Measurements from ENCODE around the gene FAM174B.

Gene FAM174B

DNA sequence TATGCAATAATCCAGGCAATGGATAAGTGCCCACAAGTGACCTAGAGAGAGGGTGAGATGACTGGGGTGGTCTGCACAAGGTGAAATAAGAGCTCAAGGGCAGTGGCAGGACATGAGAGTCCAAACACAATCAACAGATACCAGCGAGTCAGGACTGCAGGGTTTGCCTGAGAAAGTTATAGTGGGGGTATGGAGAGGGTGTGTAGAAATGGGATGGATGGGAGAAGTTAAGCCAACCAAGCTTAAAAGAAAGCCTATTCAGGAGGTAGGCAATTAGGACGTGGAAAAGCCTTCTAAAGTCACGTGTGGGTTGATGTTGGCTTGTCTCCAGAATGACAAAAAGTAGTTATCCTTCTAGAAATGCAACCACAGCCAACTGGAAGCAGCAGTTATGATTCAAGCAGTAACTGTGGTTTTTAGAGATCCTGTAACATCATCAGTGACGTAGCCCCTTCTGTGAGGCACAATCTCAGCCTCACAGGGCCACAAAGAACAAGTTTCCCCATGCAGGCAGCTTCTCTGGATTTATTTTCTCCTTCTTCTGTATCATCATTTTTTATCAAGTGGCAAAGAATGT, 56.1 kb downstream of the FAM174B start:
- DNase-seq, result no peak

DNA sequence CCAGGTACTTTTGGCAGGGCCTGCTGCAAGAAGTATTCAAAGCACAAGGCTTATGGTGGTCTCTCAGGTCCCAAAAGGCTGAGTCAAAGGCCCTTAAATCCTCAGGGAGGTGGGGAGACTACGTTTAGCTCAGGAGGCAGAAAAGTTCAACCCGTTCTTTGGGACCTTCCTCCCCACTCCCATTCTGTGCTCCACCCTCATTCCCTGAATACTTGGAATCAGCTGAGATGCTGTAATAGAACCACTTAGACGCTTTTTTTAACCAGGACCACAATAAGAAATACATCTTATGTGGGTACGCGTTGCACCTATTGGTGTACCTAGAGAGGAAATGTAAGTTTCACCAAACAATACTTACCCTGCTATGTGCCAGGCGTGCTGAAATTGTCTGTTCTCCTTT, 58.0 kb downstream of the FAM174B start:
- no peak for DNase-seq

DNA sequence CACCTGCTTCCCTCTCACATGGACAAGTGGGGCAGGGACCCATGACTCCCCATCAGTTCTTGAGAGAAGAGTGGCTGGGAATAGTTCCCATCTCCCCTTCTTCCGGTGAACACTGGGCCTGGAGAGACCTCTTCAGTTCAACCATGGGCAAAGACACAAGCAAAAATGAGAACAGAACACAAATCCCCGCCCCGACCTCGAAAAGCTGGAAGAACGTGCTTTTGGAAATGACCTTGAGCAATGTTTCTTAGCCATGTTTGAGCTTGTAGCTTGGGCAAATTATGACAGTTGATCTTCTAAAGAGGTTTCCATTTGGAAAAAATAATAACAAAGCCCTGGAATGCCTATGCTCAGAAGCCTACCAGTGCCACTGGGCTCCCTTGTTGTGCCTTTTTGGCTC, 59.0 kb downstream of the FAM174B start:
- DNase-seq, result no peak

DNA sequence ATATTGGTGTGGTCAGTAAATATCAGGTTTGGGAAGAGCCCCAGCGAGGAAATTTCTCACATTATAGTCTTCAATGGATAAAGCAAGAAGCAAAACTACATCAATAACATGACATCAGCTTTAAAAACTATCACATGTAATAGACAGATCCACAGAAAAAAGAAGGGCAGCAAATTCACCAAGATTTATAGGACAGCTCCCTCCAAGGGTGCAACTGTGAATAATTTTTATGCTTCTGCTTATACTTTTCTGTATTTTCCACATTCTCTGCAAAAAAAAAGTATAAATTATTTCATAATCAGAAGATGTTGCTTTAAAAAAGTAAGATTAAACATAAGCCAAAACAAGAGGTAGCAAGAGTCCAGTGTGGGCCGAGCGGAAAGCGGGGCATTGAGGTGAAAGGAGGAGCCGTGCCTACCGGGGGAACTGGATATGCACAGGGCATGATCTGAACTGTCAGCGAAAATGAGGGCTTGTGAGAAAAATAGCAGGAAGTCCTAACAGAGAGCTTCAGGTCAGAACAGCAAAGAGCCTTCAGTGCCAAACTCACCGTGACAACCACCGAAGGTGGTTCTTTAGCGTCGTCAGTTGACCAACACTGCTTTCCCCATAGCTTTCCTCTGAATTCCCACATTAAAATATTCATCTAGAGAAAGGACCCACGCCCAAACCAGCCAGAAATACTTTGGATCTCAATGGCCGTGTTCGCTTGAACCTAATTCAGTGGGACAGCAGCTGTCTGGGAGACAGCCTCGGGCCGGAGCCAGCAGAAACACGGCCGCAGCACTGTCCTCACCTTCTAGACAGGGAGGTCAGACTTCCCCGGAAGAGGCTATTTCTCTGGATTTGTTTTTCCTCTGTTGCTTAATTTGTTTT, 59.8 kb downstream of the FAM174B start:
- no peak for DNase-seq

DNA sequence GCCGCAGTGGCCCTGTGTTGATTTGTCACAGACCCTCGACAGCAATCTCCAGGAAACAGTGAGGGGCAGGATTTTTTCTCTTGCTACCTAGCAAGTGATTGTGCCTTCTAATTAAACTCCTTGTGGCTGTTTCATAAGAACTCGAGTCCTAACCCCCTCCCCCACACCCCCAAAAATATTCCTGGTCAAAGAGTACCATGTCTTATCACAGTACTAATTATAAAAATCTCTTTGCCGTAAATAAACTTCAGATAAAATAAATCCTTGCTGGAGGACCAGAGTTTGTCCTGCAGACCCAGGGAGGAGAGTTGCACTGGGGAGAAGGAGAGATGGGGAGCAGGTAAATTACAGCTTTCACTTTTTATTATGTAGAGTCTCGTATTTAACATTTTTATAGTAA, 64.3 kb downstream of the FAM174B start:
- DNase-seq, result no peak

DNA sequence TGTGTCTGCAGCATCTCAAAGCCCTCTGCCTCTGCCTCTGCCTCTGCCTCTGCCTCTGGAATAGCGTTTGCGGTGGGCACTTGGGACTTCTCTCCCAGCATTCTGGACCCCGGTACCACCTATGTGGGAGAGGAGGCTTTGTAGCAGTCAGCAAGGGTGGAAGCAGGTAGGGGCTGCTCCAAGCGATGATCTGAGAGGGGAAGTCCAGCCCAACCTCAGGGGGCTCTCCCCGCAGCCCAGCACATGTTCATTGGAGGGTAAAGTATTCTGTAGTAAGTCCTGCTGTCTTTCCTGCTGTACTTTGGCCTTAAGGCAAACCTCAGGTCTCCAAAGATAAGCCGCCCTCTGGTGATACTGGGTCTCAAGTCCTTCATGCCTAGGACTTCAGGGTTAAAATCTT, 68.6 kb downstream of the FAM174B start:
- DNase-seq, result no peak

DNA sequence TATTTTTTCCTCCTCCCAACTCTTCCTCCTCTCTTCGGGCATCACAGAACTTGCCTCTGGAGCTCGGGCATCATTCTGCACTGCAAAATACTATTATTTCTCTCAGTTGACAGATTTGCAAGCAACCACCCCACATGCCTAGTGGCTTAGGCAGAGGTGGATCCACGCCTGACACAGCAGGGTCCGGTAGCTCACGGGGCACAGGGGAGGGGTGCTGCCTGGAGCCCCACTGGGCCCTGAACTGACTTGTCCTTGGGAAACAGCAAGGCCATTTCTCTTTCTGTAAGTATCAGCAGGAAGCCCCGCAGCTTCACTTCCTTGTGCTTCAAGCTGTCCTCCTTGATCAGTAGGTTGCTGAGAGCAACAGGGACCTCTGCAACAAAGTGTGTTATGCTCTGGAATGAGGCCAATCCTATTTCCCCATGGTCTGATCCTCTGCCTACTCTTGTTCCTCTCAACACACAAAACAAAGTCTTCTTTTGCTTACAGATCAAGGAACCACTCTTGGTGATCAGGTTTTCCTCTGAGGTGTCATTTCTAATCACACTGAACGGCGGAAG, 69.1 kb downstream of the FAM174B start:
- DNase-seq, result no peak

DNA sequence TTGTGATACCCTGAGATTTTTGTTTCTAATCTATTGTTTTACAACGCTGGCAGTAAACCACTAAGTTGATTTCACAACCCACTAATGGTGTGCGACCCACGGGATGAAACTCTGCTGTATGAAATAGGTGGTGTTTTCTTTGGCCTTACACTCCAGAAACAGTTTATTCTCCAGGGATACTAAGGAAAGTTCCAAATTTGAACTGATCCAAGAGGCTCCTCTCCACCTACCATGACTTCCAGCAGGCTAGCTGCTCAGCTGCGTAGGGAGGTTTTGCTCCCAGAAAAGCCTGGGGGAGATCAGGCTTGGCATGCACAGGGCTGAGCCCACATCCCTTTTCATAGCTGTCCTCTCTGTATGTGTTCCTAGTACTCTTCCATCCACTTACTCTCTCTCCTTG, 71.5 kb downstream of the FAM174B start:
- DNase-seq, result no peak

DNA sequence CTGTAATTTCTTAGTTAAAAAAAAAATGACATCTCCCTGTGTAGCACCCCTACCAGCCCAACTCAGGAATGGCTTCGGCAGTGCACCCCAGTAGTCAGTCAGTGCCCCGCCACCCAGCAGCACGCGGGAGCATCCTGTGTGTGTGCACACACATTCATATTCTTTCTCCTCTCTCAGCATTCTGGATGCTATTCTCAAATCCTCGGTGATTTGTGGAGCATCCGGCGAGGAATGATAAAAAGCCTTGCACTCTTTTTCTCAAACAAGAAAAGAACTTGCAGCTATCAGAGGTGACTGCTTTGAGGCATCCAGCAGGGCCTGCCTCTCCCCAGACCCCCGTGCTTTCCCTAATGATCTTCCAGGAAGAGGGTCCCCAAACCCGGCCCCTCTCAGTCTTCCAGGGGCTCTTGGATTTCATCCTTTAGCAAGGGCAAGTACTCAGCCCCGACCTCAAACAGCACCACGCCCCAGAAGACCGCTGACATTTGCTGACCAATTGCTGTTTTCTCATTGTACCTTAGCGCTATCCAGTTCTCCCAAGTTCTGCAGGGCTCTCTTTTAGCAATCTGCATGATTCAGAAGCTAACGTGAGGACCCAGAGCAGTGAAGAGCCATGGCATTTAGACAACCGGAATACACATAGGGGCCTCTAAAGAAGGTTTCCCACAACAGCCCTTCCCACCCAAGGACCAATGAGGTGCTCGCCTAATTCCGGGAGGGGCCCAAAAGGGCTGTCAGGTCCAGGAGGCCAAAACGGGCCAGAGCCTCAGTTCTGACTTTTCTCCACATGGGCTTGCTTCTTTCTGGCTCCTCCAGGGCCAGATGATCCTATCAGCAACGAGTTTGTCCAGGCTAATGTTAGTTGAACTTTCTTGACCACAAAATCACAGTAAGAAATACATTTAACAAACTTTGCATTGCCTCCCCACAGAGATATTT, 72.2 kb downstream of the FAM174B start:
- DNase-seq, result no peak

DNA sequence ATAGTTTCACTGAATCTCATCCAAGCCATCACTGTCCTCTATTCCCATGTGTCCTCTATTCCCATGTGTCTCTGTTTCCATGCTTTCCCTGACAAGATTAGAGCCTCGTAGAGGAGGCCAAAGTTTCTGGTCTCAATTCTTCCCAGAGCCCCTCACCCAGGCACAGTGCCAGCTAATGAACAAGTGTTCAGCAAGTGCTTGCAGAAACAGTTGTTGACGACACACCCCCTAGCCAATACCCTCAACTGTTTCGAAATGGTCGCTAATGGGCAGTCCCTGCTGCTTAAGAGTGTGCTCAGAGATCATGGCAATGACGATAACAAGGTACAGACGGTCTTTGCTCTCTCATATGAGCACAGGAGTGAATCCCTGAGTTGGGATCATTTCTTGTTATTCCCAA, 73.4 kb downstream of the FAM174B start:
- DNase-seq, result no peak

DNA sequence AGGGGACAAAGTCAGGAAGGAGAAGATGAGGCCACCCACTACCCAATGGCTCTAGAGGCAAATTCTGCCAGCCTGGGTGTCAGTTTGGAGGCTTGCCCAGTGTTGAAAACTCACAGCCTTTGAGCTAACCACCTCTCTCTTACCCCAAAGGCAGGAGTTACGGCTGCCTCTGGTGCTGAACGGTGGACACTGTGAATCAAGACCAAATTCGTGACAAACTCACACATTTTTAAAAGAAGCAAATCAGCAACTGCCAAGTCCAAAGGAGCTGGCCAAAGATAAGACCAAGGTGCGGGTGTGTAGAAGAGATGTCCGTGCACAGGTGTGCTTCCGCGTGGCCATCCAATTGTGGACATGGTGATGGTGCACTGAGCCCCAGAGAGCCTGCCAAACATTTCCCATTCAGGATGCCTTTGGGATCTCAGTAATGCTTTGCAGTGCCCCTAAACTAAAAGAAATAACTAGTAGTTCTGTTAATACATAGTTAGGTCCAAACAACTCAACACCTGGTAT, 74.6 kb downstream of the FAM174B start:
- DNase-seq, result no peak

DNA sequence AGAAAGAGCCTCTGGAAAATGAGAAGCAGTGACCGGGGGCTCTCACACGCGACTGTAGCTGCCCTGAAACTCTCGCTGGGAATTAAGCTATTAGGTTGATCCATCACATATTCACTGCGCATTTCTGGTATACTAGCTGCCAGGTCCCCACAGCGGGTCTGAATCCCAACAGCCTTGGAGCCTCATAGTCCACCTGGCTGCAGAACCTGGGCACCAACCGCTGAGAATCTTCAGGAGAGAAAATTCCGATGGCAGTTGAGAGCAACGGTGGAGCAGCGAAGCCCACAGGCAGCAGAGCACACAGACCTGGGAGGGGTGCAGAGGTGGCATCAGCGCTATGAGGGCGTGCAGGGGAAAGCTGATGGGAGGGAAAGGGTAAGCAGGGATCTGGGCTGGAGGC, 75.1 kb downstream of the FAM174B start:
- no peak for DNase-seq

DNA sequence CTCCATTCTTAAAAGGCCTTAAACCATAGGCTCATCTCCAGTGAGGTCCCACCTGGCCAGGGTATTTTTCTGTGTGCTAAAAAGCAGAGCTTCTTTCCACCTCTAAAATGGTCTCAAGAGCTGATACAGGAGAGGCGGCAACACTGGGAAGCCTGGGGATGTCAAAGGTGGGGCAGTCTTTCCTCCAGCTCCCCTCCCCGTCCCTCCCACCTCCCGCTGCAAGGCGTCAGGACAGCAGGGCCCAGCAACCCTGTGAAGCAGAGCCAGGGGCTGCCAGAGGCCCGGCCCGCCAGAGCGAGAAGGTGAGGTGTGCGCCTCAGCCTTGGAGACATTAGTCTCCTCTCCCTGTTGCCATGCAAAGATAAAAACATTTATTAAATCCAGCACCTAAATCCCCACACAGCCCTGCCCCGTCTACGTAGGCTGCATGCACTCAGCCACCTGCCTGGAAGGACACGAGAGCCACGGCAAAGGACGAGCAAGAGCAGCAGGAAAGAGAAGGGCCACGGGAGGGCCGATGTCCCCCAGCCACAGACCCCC, 75.6 kb downstream of the FAM174B start:
- no peak for DNase-seq

DNA sequence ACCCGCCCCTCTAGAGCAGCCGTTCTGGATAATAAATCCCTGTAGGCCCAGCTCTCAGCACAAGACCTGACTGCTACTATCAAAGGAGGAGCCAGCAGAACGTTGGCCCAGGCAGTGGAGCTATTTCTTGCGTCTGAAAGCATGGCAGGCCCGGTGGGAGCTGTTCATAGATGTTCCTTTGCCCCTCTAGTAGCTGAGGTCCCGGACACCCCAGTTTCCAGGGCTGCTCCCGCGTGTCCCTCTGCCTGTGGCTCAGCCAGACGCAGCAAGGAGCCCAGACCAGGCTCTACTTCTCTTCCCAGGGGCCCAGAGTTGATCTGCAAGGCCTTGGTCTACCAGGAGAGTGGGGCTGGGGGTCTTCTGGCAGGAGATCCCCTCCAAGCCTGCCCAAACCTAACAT, 76.1 kb downstream of the FAM174B start:
- no peak for DNase-seq

DNA sequence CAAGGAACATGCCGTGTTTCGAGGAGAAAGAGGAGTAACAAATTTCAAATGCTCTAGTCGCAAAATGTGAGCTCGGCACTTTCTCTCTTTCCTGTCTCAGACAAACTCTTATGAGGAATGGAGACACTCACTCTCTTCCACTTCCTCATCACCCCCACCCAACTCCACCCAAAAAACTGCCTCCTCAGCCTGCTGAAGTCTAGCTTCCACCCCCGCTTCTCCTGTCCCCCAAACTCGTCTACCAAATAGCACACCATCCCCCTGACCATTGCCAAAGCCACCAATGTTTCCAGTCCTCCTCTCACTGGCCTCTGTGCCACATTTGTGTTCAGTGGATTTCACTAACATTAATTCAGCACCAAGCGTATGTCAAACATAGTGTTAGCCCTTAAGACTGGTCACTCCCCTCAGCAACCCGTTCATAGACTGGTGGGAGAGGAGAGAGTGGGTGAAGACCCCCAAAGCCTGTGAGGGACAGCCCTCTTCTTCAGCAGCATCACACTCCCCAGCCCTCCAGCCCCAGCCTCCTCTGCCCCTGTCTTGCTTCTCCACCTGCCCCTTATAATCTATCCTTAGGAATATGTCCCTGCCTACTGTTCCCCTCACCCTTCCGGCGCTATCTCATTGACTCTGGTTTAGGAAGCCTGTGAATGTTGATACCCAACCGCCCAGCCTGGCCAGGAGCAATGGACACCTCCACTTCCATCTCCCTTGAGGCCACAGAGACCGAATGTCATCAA, 77.3 kb downstream of the FAM174B start:
- DNase-seq, result no peak

DNA sequence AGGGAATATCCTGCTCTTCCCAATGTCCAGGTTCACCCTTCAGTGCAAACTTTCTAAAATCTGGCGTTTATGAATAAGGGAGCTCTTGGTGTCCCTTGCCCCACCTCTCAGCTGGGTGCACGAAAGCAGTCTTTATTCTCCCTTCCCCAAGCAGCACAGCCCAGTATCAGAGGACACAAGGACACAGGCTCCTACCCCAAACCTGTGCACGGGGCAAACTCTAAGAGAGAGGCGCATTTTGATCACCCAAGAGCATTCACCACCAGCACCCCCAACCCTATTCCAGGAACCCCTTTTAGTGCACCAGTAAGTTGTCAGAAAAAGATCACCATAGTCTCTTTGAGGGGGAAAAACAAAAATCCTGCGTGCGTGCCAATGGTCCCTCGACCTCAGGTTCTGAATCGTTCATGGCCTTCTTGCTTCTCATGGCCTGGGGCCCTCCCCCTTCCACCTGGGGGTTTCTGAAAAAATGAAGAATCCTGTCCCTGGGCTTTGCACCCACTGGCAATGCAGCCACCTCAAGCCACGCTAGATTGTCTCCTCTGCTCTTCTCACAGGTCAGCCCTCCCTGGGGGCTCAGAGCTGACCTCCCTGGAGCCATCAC, 78.9 kb downstream of the FAM174B start:
- no peak for DNase-seq

DNA sequence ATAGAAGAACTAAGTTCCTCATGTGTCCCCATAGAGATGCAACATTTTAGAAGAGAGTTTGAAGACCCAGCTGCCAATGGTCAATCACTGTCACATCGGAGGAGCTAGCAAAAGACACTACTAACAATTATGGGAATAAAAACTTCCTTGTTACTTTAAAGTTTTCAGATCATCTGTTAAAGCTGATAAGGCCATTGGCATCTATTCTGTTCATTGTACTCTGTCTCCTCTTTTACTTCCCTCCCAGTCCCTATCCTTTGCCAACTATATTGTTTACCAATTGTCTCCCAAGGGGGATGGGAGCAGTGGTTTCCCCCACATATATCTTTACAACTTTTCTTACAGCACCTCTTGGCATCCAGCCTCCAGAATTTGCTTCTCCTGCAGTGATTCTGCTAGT, 81.0 kb downstream of the FAM174B start:
- DNase-seq, result no peak

DNA sequence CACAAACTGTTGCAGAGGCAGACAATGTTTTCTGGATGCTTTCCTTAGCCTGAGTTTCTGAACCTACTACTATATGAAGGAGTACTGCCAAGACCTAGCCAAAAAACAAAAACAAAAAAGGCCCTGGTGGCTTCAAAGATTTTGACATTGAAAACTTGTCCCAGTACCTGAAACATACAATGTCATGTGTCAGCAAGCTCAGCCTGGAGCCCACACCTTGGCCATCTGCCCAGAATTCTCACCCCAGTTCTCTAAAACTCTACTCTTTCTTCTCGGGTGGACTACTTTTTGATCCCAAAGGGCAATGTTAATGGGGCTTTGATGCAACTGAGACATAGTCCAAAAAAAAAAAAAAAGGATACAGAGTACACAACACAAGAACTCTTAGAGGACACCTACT, 81.4 kb downstream of the FAM174B start:
- no peak for DNase-seq

DNA sequence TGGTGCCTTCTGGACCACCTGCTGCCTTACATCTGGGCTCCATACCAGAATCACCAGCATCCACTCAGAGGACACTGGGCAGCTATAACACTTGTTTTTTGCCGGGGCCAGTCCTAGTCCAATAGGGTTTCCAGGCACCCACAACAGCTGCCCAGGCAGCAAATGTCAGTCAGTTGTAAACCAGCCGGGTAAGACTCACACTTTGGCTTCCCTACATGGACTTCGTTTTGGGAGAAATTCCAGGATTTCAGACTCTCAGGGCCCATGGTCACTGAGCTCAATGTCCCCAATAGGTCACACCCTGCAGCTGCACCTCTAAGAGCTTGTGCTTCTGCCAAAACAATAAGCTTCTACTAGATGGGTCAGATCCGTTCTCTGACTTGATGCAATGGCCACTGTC, 83.8 kb downstream of the FAM174B start:
- no peak for DNase-seq

DNA sequence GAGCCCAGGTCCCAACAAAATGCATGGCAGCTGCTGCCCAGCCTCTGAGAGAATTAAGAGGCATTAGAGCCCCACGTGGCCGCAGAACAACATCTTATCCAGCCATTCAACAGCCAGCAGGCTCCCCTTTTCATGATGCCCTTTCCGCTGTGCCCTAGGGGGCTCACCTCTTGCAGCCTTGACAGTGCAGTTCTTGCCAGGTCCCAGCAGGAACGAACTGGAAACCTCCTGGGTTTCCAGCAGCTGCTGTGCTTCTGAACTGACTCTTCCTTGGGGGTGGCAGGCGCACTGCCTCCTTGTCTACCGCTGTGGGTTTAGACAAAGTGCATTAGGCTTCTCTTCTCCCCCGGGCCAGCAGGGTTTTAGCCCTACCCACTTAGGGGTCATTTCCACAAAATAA, 85.2 kb downstream of the FAM174B start:
- no peak for DNase-seq

DNA sequence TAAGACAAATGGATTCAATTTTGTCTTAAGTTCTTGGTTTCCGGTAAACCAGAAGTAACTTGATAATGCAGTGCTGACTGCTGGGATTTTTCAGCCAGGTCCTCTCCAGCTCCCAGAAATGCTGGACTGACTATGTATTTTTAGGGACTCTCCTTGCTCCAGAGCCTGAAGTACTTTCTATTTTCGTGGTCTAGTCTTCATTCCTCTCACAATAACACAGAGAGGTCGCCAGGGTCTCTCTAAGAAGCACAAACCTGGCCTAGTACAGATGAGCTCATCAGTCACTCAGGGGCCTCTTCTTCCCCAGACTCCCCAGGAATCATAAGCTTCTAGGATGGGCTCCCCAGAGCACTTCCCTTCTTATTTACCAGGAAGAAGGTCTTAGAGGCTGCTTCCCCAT, 85.8 kb downstream of the FAM174B start:
- DNase-seq, result no peak

Measured in KG1 (cell line).